A549 (cell line): ENCODE results near the gene NFASC. TPM values are rescaled to one million over a fixed set of nuclear protein-coding genes. Genes with fewer than 3 reads are reported as not detected.

Source experiments
- ATAC-seq, 2 experiments: fragments of 200-7000 bp in 1 of 2; fragments of >200 bp in 1 of 2; cut with Nextera tagmentation in 1 of 2; cut with Tn5 transposase in 1 of 2; 3 replicates each; pipeline versions ENCODE4 v1.8.0 to v1.9.1; 2018 to 2020; ENCODE audit warnings: mild to moderate bottlenecking in 1 of 2, moderate library complexity in 1 of 2
- CTCF ChIA-PET: fragments of 300-600 bp; sonication (Branson Sonifier 250); formaldehyde crosslinking; extraction: SDS; loops from one replicate; lab custom pipeline; 2021; ENCODE audit warnings: antibody characterized with exemption, inconsistent platforms; lab: Yijun Ruan, JAX
- POLR2A ChIA-PET: fragments of 350-600 bp; formaldehyde crosslinking; extraction: SDS; loops from one replicate; lab custom pipeline; 2021; ENCODE audit warnings: antibody characterized with exemption, inconsistent platforms; lab: Yijun Ruan, JAX
- DNase-seq, 2 experiments: peaks; one replicate each; pipeline versions ENCODE4 v3.0.0 to v3.0.0-alpha.2; 2011 to 2016; ENCODE audit warnings: low read depth in 1 of 2, low spot score in 1 of 2
- FAIRE-seq: peaks from 2 replicates; lab custom pipeline; 2011; peaks lifted over from hg19 to GRCh38; lab: Jason Lieb, UNC
- H3K27ac ChIP-seq, 2 experiments: fragments of >200 bp; sonication (Bioruptor Twin); formaldehyde crosslinking; 3 replicates each; pipeline ENCODE4 v1.5.1; 2016 to 2017
- H3K4me1 ChIP-seq: fragments of >200 bp; sonication (Bioruptor Twin); formaldehyde crosslinking; 3 replicates; pipeline ENCODE4 v1.6.1; 2016
- H3K4me2 ChIP-seq: fragments of >200 bp; sonication (Bioruptor Twin); formaldehyde crosslinking; 3 replicates; pipeline ENCODE4 v1.6.1; 2016
- H3K4me3 ChIP-seq: fragments of >200 bp; sonication (Bioruptor Twin); formaldehyde crosslinking; 3 replicates; pipeline ENCODE4 v1.5.1; 2016
- H3K9me3 ChIP-seq: fragments of >200 bp; sonication (Bioruptor Twin); formaldehyde crosslinking; 3 replicates; pipeline ENCODE4 v1.6.1; 2016
- ATOH8 ChIP-seq: fragments of 250-450 bp; sonication (Bioruptor Pico); IDR thresholded peaks from 2 replicates; pipeline ENCODE4 v1.5.0; 2020; ENCODE audit warnings: low read depth, mild to moderate bottlenecking, moderate library complexity
- BHLHE40 ChIP-seq: IDR thresholded peaks from 2 replicates; pipeline ENCODE4 v1.6.1; 2012; ENCODE audit warnings: low read depth, low read length, inconsistent platforms
- CEBPB ChIP-seq, 2 experiments: fragments of >200 bp in 1 of 2; sonication (Bioruptor Twin) in 1 of 2; formaldehyde crosslinking in 1 of 2; IDR thresholded peaks; 2 replicates each; pipeline ENCODE4 v1.6.1; 2012 to 2016
- CHD4 ChIP-seq: fragments of 200-600 bp; sonication (generic); IDR thresholded peaks from 2 replicates; pipeline ENCODE4 v1.6.1; 2016; ENCODE audit warnings: antibody characterized with exemption, mild to moderate bottlenecking, borderline replicate concordance
- CTCF ChIP-seq: fragments of >200 bp; sonication (Bioruptor Twin); formaldehyde crosslinking; IDR thresholded peaks from 3 replicates; pipeline ENCODE4 v1.5.1; 2016
- E2F6 ChIP-seq: IDR thresholded peaks from 2 replicates; pipeline ENCODE4 v1.6.1; 2012; ENCODE audit warnings: low read depth, borderline replicate concordance
- EHF ChIP-seq: fragments of 250-450 bp; sonication (Bioruptor Pico); IDR thresholded peaks from 2 replicates; pipeline ENCODE4 v1.5.0; 2020; ENCODE audit warnings: mild to moderate bottlenecking
- ELK1 ChIP-seq: fragments of 150-350 bp; IDR thresholded peaks from 2 replicates; pipeline ENCODE4 v1.6.1; 2014; ENCODE audit warnings: low read depth, mild to moderate bottlenecking, low read length
- ESRRA ChIP-seq: fragments of 150-350 bp; IDR thresholded peaks from 2 replicates; pipeline ENCODE4 v1.6.1; 2014; ENCODE audit warnings: mild to moderate bottlenecking, low read length, borderline replicate concordance
- FOSL2 ChIP-seq, 2 experiments: fragments of 450-650 bp in 1 of 2; fragments of >200 bp in 1 of 2; sonication (Bioruptor Twin) in 1 of 2; formaldehyde crosslinking; IDR thresholded peaks; 2 replicates each; pipeline versions ENCODE4 v1.5.0 to v1.6.1; 2016 to 2020; ENCODE audit warnings: mild to moderate bottlenecking in 1 of 2, moderate library complexity in 1 of 2
- GATA3 ChIP-seq: IDR thresholded peaks from 2 replicates; pipeline ENCODE4 v1.6.1; 2012; ENCODE audit warnings: borderline replicate concordance
- HOXA7 ChIP-seq: fragments of 250-450 bp; sonication (Bioruptor Pico); IDR thresholded peaks from 2 replicates; pipeline ENCODE4 v1.5.0; 2020; ENCODE audit warnings: mild to moderate bottlenecking, moderate library complexity
- JUNB ChIP-seq: fragments of >200 bp; sonication (Bioruptor Twin); formaldehyde crosslinking; IDR thresholded peaks from 2 replicates; pipeline ENCODE4 v1.6.1; 2016
- KDM5A ChIP-seq: fragments of 200-600 bp; sonication (generic); IDR thresholded peaks from 2 replicates; pipeline ENCODE4 v1.6.1; 2016; ENCODE audit warnings: antibody characterized with exemption, mild to moderate bottlenecking
- MAFK ChIP-seq: fragments of 450-650 bp; IDR thresholded peaks from 2 replicates; pipeline ENCODE4 v1.6.1; 2014; ENCODE audit not compliant: partially characterized antibody
- MYC ChIP-seq: IDR thresholded peaks from 2 replicates; pipeline ENCODE4 v1.6.1; 2012; ENCODE audit warnings: mild to moderate bottlenecking, inconsistent platforms, low read length, improper control_type of control experiment, borderline replicate concordance
- NFE2L2 ChIP-seq: fragments of 150-350 bp; conservative IDR thresholded peaks from 2 replicates; pipeline ENCODE4 v1.6.1; 2014; ENCODE audit warnings: low read length
- PHF8 ChIP-seq: fragments of 200-600 bp; sonication (generic); IDR thresholded peaks from 2 replicates; pipeline ENCODE4 v1.6.1; 2016; ENCODE audit warnings: low read depth, mild to moderate bottlenecking, antibody characterized with exemption, moderate library complexity, borderline replicate concordance
- RAD21 ChIP-seq, 2 experiments: fragments of >200 bp in 1 of 2; sonication (Bioruptor Twin) in 1 of 2; formaldehyde crosslinking in 1 of 2; IDR thresholded peaks in 1 of 2; conservative IDR thresholded peaks in 1 of 2; 2 replicates in 1 of 2; 3 replicates in 1 of 2; pipeline ENCODE4 v1.6.1; 2012 to 2018; ENCODE audit warnings: inconsistent platforms in 1 of 2
- SMC3 ChIP-seq: fragments of >200 bp; sonication (Bioruptor Twin); formaldehyde crosslinking; IDR thresholded peaks from 3 replicates; pipeline ENCODE4 v1.6.1; 2018; ENCODE audit warnings: inconsistent platforms
- ZFP36 ChIP-seq: fragments of 450-650 bp; IDR thresholded peaks from 2 replicates; pipeline ENCODE4 v1.6.1; 2014; ENCODE audit warnings: borderline replicate concordance; ENCODE audit not compliant: partially characterized antibody
- WGBS: methylation state at CpG from one replicate; pipeline ENCODE4 v1.1.6; 2017; ENCODE audit errors: missing lambda C conversion rate; 5-methylcytosine and 5-hydroxymethylcytosine counted together
- polyA plus RNA-seq, 4 experiments: library from polyadenylated mRNA; depleted of rRNA in 3 of 4; stranded (reverse); fragments of >200 nt; fragmentation: RNase III in 1 of 4; extraction: RNeasy Plus Mini Kit Qiagen cat#74134 plus additional on column Dnase treatment in 1 of 4; gene quantifications; 2 replicates in 3 of 4; 3 replicates in 1 of 4; pipeline ENCODE4 v1.2.3, GENCODE V29; 2011 to 2017

Gene NFASC
- polyA plus RNA-seq, 2 of the 4 experiments (the other 2 are of a cell fraction): 0.27 to 0.39 TPM

- no peak for TF ChIP-seq RAD21 (conservative IDR thresholded peaks at IDR 0.05 in 1 of 2, IDR thresholded peaks at IDR 0.05 in 1 of 2)
- no peak for TF ChIP-seq JUNB
- no peak for TF ChIP-seq GATA3
- TF ChIP-seq CHD4: no peak
- no peak for TF ChIP-seq FOSL2 (IDR thresholded peaks at IDR 0.05)
- TF ChIP-seq FOSL2 (CRISPR knock-in tag; IDR thresholded peaks at IDR 0.05): no peak
Measured at GRCh38 chr1:204821476-204821875, 49.2 kb upstream of the NFASC start (continued).

- Histone ChIP-seq H3K9me3 (no peaks in the 10 kb centered on the region), H3K4me2 (no peak overlapping the region), H3K27ac (no peak overlapping the region), H3K4me1 (no peaks in the 10 kb centered on the region), H3K4me3 (no peak overlapping the region)
- ATAC-seq (peak; percentile 21 to 55; a peak in 4 of 6 replicates), DNase-seq (no peak), FAIRE-seq (no peak)
- POLR2A ChIA-PET: no interaction called here
- TF ChIP-seq ATOH8: no peak
- no peak for TF ChIP-seq PHF8
- TF ChIP-seq E2F6: no peak
- TF ChIP-seq KDM5A: no peak
- no peak for TF ChIP-seq NFE2L2
- TF ChIP-seq ESRRA: no peak
- TF ChIP-seq ZFP36: no peak
- TF ChIP-seq MYC: no peak
- no peak for TF ChIP-seq BHLHE40
- TF ChIP-seq CEBPB (IDR thresholded peaks at IDR 0.05): no peak
- TF ChIP-seq MAFK: no peak
- TF ChIP-seq HOXA7 (CRISPR knock-in tag): no peak
- whole genome bisulfite sequencing: 42% methylated on average over 4 of the region's 4 CpGs
- CTCF ChIA-PET: interaction anchor here (1.0 to 19.3 kb wide), 7 partner anchors 11 to 120 kb away, joined by 3 to 272 read pairs (median 5); no protein-coding TSS in a partner anchor
Measured at GRCh38 chr1:204821924-204822323, 48.7 kb upstream of the NFASC start.

GRCh38 chr1:204826970-204827369 is 43.7 kb upstream of the NFASC start:
- ChIA-PET CTCF (interaction anchor here (1.2 to 19.3 kb wide), 4 partner anchors 16 to 261 kb away, joined by 3 to 272 read pairs (median 6); no protein-coding TSS in a partner anchor), POLR2A (no interaction called here)
- ATAC-seq: peak; percentile 45 to 72; a peak in 4 of 6 replicates
- Histone ChIP-seq H3K9me3 (no peaks in the 10 kb centered on the region), H3K4me2 (no peak overlapping the region), H3K4me1 (no peaks in the 10 kb centered on the region; the same call in 2 of the 3 replicates), H3K4me3 (no peak overlapping the region), H3K27ac (no peak overlapping the region)
- no peak for FAIRE-seq
- TF ChIP-seq RAD21 (conservative IDR thresholded peaks at IDR 0.05 in 1 of 2, IDR thresholded peaks at IDR 0.05 in 1 of 2): peak in 1 of 2 experiments; percentile 29; a peak in 2 of 5 replicates
- no peak for TF ChIP-seq EHF (CRISPR knock-in tag)
- no peak for TF ChIP-seq ELK1
- peak; percentile 34; the same call in 2 of the 3 replicates for TF ChIP-seq CTCF
- 0 out of 3 replicates have a peak, but pooled peaks have one; percentile 22 for TF ChIP-seq SMC3
- DNase-seq: peak; percentile 50 to 58
- 23% methylated on average over 4 of the region's 4 CpGs for WGBS
